A673 (cell line): ENCODE measurements around the gene PAX9.

Source experiments
- CTCF ChIP-seq: fragments of 300-800, 200-600 bp; sonication (generic); conservative IDR thresholded peaks from 2 replicates; pipeline ENCODE4 v1.5.1; 2017; ENCODE audit warnings: low read depth, mild to moderate bottlenecking, antibody characterized with exemption, low read length, moderate library complexity, mixed read lengths
- EZH2 ChIP-seq: fragments of 200-600 bp; sonication (generic); IDR thresholded peaks from 2 replicates; pipeline ENCODE4 v1.6.1; 2017; ENCODE audit warnings: borderline replicate concordance, low read depth, mild to moderate bottlenecking, mixed read lengths, antibody characterized with exemption, low read length; ENCODE audit not compliant: poor library complexity, severe bottlenecking

GRCh38 chr14:36683083-36683724 is 21.5 kb downstream of the PAX9 start:
- TF ChIP-seq CTCF (no peak), EZH2 (no peak)
